Heart right ventricle (tissue), 16 donors: Measurements from ENCODE around the gene SHQ1. TPM values are rescaled to one million over a fixed set of nuclear protein-coding genes. Genes with fewer than 3 reads are reported as not detected.

Experiments
- ATAC-seq, 8 donors: fragments of 200-7000 bp; cut with Tn5 transposase; one replicate each; pipeline ENCODE4 v1.9.1; 2020; ENCODE audit warnings: mild to moderate bottlenecking in 8 of 8, moderate library complexity in 8 of 8, moderate number of reproducible peaks in 1 of 8
- DNase-seq, 2 donors: peaks; one replicate each; pipeline ENCODE4 v3.0.0-alpha.2; 2020
- H3K27ac ChIP-seq, 10 donors: fragments of 200-600 bp; sonication (generic) in 2 of 10; one replicate each; pipeline versions ENCODE4 v1.5.0 to v1.8.0; 2020 to 2022; ENCODE audit warnings: mild to moderate bottlenecking in 3 of 10
- H3K27me3 ChIP-seq, 7 donors: fragments of 200-600 bp; one replicate each; pipeline ENCODE4 v1.8.0; 2021 to 2022; ENCODE audit warnings: mild to moderate bottlenecking in 2 of 7
- H3K36me3 ChIP-seq, 9 donors: fragments of 200-600 bp; sonication (generic) in 1 of 9; one replicate each; pipeline versions ENCODE4 v1.5.0 to v1.8.0; 2020 to 2022; ENCODE audit warnings: mild to moderate bottlenecking in 2 of 9
- H3K4me1 ChIP-seq, 9 donors: fragments of 200-600 bp; sonication (generic) in 1 of 9; one replicate each; pipeline versions ENCODE4 v1.5.0 to v1.8.0; 2020 to 2022; ENCODE audit warnings: mild to moderate bottlenecking in 4 of 9
- H3K4me3 ChIP-seq, 10 donors: fragments of 200-600 bp; sonication (generic) in 2 of 10; one replicate each; pipeline versions ENCODE4 v1.5.0 to v1.8.0; 2020 to 2022; ENCODE audit warnings: mild to moderate bottlenecking in 7 of 10, moderate library complexity in 2 of 10
- H3K9me3 ChIP-seq, 11 donors: fragments of 200-600 bp in 10 of 11; sonication (generic) in 2 of 11; one replicate each; pipeline versions ENCODE4 v1.5.0 to v1.8.0; 2013 to 2022; ENCODE audit warnings: mild to moderate bottlenecking in 2 of 11, control low read depth in 1 of 11, moderate library complexity in 1 of 11
- CTCF ChIP-seq, 9 donors: fragments of 200-600 bp; sonication (generic) in 2 of 9; IDR thresholded peaks; one replicate each; pipeline versions ENCODE4 v1.5.0 to v1.8.0; 2021 to 2022; ENCODE audit warnings: antibody characterized with exemption in 9 of 9, mild to moderate bottlenecking in 5 of 9, moderate library complexity in 1 of 9
- WGBS, 2 donors: extraction: QIAGEN DNeasy Blood & Tissue Kit; methylation state at CpG; one replicate each; pipeline ENCODE4 v1.1.7; 2013; ENCODE audit warnings: inconsistent platforms in 1 of 2; 5-methylcytosine and 5-hydroxymethylcytosine counted together
- intact Hi-C, 10 donors: fragments of 100-400 bp; cut with DNase I; formaldehyde crosslinking; loops; one replicate each; pipeline versions ENCODE4 v1.11.1 to v1.14.2; 2022
- polyA plus RNA-seq, 2 donors: library from polyadenylated mRNA; stranded (reverse); fragments of 200-250 nt; gene quantifications; one replicate each; pipeline ENCODE4 v1.2.3, GENCODE V29; 2013
- total RNA-seq, 10 donors: library from RNA; stranded (reverse); fragmentation: NEBNext Ultra II Directional in 3 of 10; extraction: Animal tissue kit (Norgen Biotek cat#: 25700) in 3 of 10; gene quantifications; one replicate each; pipeline versions ENCODE4 v1.2.1 to v1.2.4, GENCODE V29; 2021 to 2023
- donor health status: Arrhythmogenic right ventricular cardiomyopathy.
- donor health status: ischemic (EF 13 %, LVEDD 7.1; RV severe dilation, severe dysfunction).
- donor health status: healthy with polysubstance abuse.
- donor health status: DM: no; HTN: yes; CAD: no.
- donor health status: DM: no; HTN: no; CAD: no.
- donor health status: ischemic (EF 25% LVEDD 6.9; RV normal size, moderate dysfunction).
- donor health status: ischemic (EF 25% LVEDD 5.7; RV mildly dilated, moderate dysfunction).
- donor health status: healthy.
- donor health status: DM: yes; HTN: yes; CAD: no.
- donor health status: Ischemic cardiomyopathy.
- donor health status: ischemic (EF 35%, LVEDD 5.7; RV mildly dilated, moderate dysfunction).
- donor health status: nonischemic (EF 11% LVEDD 7.7; RV severe dilation, severe dysfunction).
- donor health status: DM: yes; HTN: yes; CAD: no.
- donor health status: PGD.
- donor health status: ischemic (EF 29% LVEDD 5.4; RV normal size, mild dysfunction).
- donor health status: nonischemic (EF 23%, LVEDD 6.1; RV moderate dilation, normal function).

SHQ1 gene
- total and polyA plus RNA-seq, 12 donors = 8.0 to 24.0 (median 17.2) TPM

- H3K27ac ChIP-seq = no peak overlapping the region
- DNase-seq (peak in 1 of 2 donors; percentile 22), ATAC-seq (peak in 7 of 8 donors; percentile 22 to 90 (median 73))
- 58 to 71% methylated on average over 7 of the region's 7 CpGs for WGBS, 2 donors
- no peaks in the 10 kb centered on the region for H3K27me3 ChIP-seq
- intact Hi-C loops = no loop called here
- TF ChIP-seq CTCF (IDR thresholded peaks at IDR 0.05) = no peak
- H3K4me3 ChIP-seq = no peak overlapping the region
- no peaks in the 10 kb centered on the region for H3K36me3 ChIP-seq
- H3K4me1 ChIP-seq = peaks cover 0 to 6% (median 0%) of the 10 kb centered on the region in 9 donors
- peaks cover 0 to 2% (median 0%) of the 10 kb centered on the region in 11 donors for H3K9me3 ChIP-seq
Measured at GRCh38 chr3:72702390-72702789, 145.9 kb downstream of the SHQ1 start.

GRCh38 chr3:72700106-72700505 is 148.1 kb downstream of the SHQ1 start:
- Histone ChIP-seq H3K36me3 (no peaks in the 10 kb centered on the region), H3K4me3 (no peak overlapping the region)
- 92 to 93% methylated on average over 2 of the region's 2 CpGs for WGBS, 2 donors

GRCh38 chr3:72699631-72700030 is 148.6 kb downstream of the SHQ1 start:
- Histone ChIP-seq H3K4me1 (peaks cover 0 to 6% (median 0%) of the 10 kb centered on the region in 9 donors), H3K4me3 (no peak overlapping the region), H3K27ac (no peak overlapping the region), H3K27me3 (no peaks in the 10 kb centered on the region), H3K36me3 (no peaks in the 10 kb centered on the region), H3K9me3 (no peaks in the 10 kb centered on the region)
- no peak for DNase-seq
- ATAC-seq = no peak
- TF ChIP-seq CTCF (IDR thresholded peaks at IDR 0.05) = no peak
- intact Hi-C loops = no loop called here
- 37 to 43% methylated on average over 5 of the region's 5 CpGs for WGBS, 2 donors

More at GRCh38 chr3:72700106-72700505, 148.1 kb downstream of the SHQ1 start:
- DNase-seq = no peak
- Histone ChIP-seq H3K27ac (no peak overlapping the region), H3K4me1 (peaks cover 0 to 6% (median 0%) of the 10 kb centered on the region in 9 donors), H3K27me3 (no peaks in the 10 kb centered on the region), H3K9me3 (no peaks in the 10 kb centered on the region)
- no peak for TF ChIP-seq CTCF (IDR thresholded peaks at IDR 0.05)
- ATAC-seq = no peak
- intact Hi-C loops = no loop called here

Other genes with a start within 250 kb of the SHQ1 start
- 10 to 100 TPM; 10.3 to 26.7 (median 14.6) TPM for gene GXYLT2, start 39.6 kb upstream of the SHQ1 start, total RNA-seq
- 1 to 10 TPM; 1.5 to 2.2 TPM for gene GXYLT2, start 39.6 kb upstream of the SHQ1 start, polyA plus RNA-seq
- 10 to 100 TPM; 43.1 to 75.4 (median 50.6) TPM for gene PPP4R2, start 148.4 kb upstream of the SHQ1 start, total RNA-seq
- gene PPP4R2, start 148.4 kb upstream of the SHQ1 start, polyA plus RNA-seq = 10 to 100 TPM in 1 of 2 donors, 1 to 10 TPM in 1; 9.8 to 20.6 TPM
- 1 to 10 TPM in 8 of 10 donors, under 1 TPM in 2; 0.88 to 2.0 (median 1.3) TPM for gene EBLN2, start 213.2 kb upstream of the SHQ1 start, total RNA-seq
- gene EBLN2, start 213.2 kb upstream of the SHQ1 start, polyA plus RNA-seq = under 1 TPM; 0.28 to 0.80 TPM